GM18520 (cell line): Measurements from ENCODE around the gene TBX15.

Experiments used
- ATAC-seq: cut with Tn5 transposase; IDR thresholded peaks from one replicate; pipeline ENCODE4 v1.9.1; 2021; ENCODE audit not compliant: unreplicated experiment

The TBX15 gene

DNA sequence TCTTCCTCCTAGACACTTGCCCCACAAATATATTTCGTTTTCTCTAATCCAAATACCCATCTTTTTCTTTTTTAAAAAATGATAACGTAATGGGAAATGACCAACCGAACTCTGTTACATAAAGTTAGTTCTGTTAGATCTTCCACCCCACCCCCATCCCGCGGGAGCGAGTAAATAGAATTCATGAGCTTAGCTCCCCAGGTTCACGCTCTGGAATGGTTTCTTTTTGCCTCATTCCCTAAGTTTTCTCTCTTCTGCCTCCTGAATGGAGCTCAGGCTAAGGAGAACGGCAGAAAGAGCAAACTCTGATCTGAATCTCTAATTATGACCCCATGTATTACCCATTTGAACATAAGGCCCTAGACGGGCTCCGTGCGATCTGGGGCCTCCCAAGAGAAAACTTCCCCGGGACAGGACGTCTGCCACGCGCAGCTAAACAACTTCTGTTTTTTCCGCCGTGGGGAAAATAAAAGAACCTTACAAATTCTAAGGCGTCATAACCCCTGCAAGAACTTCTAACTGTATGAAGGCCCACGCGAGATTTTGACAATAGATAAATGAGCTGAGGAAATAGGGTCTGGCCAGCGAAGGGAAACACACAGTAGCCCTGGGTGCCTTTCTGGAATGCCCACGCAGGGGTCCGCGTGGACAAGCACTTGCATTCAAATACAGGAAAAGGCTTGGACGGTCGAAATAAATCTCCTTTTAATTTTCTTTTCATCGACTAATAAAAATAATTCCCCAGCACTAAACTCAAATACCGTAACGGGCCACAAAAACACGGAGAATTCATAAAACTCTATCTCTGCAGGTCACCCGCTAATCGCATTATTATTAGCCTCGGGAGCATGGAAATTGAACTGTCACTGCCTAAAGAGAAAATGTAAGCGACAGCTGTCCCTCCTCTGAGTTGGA, 2.2 kb downstream of the TBX15 start:
- ATAC-seq: no peak

DNA sequence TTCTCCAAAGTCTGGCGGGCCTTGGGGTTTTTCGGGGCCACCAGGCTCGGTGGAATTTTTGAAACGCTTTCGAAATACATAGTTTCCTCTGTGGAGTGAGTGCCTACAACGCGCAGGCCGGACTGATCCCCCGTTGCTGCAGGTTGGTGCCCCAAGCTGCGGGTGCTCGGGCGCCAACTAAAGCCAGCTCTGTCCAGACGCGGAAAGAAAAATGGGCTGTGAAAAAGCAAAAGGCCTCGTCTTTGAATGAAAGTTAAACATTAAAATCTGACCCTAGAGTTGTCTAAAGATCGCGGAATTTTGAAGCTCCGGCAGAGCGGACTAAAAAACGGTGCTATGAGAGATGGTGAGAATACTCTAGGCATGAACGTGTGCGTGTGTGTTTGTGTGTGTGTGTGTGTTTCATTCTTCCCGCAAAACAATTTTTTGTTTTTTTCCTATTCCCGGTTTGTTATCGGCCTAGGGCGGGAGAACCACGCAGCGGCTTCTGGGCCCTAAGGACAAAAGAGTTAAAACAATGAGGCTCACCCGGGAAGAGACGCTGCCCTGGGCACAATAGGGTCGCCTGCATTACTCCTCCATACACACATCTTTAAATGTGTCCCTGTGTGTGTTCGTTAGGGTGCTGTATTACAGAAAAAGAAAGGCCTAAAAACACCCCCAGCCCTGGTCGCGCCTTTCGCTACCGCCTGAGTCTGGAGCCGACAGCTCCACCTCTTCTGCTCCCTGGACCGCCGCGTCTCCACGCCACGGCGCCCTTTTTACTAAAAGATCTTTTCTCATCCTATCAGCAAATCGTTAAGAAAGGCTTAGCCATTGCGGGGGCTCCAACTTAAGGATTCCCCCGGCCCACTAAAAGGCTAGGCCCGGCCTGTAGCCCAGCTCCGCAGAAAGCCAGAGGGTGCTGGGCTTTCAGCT, 3.2 kb downstream of the TBX15 start:
- no peak for ATAC-seq

DNA sequence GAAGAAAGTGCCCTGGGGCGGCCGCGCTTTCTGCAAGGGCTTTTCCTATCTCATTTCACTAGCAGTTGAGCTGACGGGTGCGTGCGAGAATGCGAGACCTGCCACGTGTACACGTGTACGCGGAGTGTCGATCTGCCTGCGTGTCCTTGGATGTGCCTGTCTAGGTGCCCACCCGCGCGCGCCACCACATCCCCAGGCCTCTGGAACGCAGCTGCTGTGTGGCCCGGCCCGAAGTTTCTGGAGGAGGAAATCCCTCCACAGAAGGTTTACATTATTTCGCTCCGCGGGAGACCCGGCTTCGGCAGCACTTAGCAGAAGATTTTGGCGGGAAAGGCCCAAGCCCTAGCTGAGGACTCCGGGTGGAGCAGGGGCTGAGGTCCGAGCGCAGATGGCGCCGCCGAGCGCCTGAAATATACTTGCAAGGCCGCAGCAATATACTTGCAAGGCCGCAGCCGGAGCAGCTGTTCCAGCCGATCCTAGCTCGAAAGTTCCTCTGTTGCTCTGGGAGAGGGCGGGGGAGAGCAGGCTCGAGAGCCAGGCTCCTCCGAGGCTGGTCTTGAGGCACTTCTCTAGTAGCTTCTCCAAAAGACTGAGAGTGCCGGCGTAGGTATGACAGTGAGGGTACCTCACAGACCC, 3.9 kb downstream of the TBX15 start:
- no peak for ATAC-seq

DNA sequence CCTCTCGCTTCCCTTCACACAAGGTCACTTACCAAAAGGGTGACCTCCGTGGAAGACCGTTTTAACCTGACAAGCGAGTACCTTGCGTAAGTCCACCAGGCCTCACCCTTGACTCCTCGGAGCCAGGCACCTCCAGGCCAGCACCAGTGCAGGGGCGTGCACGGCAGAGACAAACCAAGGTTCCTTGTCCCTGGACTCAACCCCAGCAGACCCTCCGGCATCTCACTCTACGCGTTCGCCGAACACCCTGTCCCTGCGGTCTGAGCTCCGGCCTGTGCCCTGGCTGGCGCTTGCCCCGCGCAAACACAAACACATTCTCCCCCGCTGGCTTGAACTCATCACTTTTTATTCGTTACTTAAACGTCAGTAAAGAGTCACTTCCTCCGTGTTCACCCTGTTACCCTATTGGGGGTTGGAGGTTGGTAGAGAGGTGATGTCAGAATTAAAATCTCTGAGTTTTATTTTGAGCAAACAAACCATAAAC, 4.5 kb downstream of the TBX15 start:
- ATAC-seq: no peak

DNA sequence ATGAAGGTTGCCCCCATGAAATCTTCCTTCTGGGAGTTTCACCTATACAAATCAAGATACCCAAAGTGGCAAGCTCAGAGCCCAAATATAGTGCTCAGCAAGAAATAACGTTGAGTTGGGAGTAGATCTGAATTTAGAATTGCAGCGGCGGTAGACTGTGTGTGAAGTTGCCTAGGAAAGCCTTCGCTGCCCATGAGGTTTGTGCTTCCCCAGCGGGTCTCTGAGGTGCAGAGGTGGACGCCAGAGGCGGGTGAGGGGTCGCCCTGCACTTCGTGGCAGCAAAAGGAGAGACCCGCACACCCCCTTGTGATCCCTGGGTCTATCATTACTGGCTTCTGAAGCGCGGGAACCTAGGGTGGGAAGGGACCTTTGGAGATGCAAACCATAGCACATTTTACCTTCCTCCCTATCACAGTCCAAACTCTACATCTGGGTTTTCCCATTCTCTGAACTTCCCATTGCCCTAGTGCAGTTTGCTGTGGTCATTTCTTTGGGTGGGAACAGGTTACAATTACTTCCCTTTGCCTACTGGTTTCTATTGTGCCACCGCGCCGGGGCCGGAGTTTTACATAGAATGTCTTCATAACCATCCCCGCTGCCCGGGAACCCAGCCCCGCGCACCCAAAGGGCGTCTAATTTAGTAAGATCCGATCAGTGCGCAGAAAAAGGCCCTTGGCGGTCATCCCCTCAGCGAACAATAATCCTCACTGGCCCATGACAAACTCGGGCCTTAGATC, 5.2 kb downstream of the TBX15 start:
- ATAC-seq: no peak

DNA sequence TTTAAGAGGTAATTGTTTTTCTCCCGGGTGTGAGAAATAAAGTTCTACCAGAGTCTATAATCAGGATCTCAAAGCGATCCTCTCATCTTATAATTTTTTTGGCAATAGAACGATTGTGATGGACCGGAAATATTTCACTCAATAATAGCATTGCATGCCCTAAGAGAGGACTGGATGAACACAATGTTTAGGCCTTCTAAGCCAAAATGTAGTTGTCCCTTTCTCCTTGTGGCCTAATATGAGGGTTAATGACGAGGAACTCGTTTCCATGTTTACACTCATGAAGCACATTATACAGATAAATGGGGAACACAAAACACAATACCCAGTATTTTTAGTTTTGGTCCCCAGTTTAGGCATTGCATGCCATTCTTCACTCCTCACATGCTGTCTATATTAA, 5.9 kb downstream of the TBX15 start:
- ATAC-seq: no peak

DNA sequence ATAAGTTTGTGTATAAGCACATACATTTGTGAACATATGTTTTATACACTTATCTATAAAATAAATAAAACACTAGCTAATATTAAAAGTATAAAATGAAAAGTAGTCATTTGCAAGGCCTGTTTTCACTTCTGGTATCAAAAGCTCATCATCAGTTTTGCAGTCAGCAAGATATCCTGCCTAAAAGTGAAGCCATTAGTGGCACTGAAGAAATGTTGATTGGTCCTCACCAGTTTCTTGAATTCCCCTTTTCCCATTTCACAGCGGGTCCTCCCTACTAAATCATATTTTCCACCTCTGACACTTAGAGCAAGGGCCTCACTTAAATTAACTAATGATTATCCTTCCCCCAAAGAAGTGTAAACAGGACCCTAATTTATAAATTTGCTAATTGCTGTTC, 6.7 kb downstream of the TBX15 start:
- no peak for ATAC-seq

DNA sequence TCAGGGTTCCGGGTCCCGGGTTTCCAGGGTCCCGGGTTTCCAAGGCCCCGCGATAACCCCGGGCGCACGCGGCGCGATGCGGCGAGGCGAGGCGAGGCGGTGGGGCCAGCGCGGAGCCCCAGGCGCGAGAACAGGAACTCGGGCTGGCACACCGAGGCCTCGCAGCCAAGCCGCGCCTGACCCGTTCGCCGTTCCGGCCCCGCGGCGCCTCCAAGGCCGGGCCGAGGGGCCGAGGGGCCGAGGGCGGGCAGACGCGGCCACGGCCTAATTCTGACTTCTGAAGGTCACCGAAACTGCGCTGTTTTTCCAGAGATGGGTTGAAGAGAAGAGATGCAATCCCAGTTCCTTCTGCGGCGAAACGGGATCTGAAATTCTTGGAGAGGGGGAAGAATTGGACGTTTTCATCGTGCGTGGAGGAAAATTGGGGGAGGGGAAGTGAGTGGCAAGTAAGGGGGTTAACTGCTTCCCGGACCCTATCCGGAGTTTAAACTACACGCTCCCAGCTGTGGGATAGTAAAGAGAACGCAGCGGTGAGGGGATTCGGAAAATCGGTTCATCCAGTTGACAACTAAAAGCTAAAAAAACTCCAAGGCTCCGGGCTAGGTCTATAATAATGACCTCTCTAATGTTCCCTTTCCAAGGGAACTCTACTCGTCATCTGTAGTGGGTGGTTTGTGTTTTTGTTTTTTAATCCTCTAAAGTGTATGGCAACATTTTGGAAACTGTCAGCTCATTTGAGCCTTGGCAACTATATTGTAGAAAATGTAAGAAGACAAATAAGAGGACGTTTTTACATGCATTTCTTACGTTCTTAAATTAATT, 8.2 kb downstream of the TBX15 start:
- no peak for ATAC-seq

DNA sequence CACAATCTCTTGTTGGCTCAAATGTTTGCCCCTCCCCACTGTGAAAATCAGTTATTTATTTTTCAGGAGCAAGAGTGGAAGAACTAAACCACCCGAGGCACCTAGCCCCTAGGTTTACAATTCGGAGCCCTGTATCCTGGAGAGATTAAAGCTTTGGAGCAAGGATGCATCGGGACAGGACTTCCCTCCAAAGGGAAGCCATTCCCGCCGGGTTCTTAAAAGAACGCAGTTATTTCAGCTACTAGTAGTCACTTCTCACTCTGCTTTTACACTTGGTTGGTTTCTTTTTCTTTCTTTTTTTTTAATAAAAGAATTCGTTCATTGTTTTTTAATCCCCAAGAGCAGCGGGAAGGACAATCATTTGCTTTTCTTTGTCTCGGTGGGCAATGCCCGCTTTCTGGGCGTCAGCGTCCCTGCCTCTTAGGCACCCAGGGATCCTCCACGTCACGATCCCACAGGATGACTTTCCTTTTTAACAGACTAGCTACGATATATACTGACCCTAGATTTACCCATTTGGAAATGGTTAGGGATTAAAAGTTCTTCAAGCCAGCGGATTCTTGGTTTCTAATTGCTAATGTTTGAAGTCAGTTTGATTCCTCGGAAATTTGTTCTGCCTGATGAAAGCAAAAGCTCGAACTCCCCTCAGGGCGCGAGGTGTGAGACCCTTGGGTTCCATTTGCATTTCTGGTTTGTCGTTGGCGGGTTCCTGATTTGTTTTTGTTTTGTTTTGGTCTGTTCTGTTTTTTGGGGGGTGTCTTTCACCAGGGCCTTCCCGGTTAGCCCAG, 9.0 kb downstream of the TBX15 start:
- no peak for ATAC-seq

DNA sequence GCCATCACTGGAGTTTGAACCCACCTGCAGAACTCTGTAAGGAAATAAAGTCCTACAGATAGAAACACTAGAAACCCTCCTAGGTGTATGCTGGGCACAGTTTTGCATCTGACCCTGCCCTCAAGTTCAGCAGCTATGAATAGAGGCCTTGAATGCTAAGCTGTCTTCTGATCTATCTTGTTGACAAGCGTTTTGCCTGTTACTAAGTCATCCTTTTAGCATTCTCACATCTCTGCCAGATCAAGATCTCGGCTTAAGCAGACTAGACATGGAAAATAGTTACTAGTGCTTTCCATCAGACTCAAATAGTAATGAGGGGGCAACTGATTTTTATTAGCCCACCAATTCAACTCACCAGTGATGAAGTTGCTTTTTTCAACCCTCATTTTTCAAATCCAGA, 10.5 kb downstream of the TBX15 start:
- no peak for ATAC-seq

DNA sequence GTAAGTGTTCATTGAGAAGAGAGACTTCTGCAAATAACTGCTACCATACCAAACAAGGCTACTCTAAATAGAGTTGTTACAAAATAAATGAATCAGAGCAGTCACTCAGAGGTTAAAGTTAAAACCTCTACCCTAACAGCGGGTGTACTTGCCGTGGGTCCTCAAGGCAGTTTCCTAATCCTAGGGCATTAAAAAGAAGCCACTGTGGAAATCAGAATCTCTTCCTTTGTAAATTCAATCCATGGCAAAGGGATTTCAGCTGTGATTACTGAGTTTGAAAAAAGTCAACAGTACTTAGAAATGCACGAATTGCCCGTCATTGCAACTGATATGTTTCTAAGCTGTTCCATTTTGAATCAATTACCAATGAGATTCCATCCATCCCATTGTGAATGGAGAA, 13.5 kb downstream of the TBX15 start:
- no peak for ATAC-seq

DNA sequence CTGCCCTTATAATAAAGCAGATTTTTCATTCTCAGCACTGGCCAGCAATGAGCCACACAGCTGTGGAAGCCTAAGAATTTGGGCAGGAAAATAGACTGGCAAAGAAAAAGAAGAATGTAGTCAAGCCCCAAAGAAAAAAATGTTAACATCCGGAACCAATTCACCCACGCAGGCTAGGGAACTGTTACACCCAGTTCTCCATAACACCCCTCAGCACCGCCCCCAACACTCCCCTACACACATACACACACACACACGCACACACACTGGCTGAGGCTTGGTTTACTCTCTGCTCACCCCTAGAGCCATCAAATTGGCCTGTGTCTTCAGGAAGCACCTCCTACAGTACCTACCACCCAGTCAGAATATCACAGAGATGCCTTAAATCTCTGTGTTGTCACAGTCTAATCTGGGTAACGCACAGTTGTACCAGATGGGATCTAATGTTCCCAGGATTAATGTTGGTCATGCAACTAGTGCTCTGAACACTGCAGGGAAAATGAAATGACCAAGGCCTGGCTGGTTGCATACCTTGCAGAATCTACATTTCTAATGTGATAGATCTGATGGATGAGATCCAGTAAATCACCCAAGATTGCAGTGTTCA, 14.5 kb downstream of the TBX15 start:
- no peak for ATAC-seq

DNA sequence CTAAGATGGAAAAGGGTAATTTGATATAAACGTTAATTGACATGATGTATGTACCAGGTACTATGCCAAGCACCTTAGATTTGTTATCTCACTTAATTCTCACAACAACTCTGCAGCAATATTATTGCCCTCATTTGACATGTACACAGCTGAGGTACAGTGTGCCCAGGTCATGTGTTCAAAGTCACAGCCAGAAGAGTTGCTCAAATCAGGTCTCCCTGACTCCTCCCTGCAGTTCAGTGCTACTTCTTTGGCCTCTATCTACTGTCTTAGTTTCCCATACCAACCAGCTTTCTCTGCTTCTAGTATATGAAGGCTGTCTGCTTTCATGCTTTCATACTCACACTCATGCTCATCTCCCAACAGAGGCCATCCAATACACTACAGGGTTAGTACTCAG, 15.1 kb downstream of the TBX15 start:
- ATAC-seq: no peak

DNA sequence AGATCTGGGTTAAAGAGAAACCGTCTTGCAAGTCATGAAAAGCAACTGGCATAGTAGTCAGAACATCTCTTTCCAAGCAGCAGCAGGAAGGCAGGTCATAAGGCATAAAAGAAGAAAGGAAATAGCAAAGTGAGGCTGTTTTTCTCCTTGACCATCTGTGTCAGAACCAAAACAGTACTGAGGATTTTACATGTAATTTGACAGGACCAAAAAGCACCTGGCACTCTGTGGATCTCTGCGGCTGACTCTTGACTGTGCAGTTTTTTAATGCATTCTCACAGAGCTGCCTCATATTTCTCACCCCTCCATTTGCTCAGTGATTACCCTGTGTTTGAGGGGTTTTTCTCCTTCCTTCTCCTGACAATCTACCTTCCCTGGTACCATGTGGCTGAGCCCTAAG, 17.7 kb downstream of the TBX15 start:
- ATAC-seq: no peak

DNA sequence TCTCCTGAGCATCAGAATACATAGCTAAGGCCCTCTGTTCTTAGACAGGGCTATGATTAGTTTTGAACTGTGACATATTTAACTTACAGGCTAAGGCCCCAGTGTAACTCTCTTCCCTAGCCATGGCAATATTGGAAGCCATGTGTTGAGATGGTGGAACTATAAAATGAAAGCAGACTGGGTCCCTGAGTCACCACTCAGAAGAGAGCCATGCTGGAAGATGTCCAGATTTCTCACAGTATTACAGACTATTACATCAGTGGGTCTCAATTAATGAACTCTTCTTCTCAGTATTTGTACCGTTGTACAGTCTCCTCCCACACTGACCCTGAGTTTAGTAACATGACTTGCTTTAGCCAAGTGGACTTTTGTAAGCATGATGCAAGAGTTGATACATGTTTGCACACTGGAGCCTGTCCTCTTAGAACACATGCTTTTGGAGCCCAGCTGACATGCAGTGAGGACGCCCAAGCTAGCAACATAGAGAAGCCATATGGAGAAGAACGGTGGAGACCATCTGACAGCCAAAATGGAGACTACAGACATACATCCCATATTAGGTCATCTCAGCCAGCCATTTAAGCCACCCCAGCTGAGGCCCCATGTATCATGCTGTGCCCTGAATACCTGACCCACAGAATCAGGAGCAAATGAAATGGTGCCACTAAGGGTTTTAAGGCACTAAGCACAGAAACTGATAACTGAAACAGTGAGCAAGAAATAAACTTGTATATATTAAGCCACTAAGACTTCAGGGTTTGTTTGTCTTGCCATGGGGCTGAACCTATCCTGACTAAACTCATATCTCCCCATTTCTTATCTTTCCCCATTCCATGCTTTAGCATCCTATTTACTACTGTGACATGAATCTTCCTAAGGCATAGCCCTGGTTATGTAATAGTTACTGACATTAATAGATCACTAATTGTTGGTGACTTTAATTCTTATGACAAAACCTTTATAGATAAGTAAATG, 24.4 kb downstream of the TBX15 start:
- no peak for ATAC-seq

DNA sequence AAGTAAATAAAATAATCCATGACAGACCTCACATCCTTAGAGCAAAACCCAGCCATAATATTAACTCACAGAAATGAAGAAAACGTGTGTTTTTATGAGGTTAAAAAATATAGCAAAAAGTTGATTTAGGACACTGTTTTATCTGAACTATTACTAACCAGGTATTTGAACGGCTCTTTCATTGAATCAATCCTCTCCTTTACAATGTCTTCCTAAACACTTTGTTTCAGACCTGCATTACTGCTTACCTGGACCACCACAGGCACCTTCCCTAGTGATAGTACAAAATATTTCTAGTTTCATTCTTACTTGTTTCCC, 25.0 kb downstream of the TBX15 start:
- ATAC-seq: no peak

DNA sequence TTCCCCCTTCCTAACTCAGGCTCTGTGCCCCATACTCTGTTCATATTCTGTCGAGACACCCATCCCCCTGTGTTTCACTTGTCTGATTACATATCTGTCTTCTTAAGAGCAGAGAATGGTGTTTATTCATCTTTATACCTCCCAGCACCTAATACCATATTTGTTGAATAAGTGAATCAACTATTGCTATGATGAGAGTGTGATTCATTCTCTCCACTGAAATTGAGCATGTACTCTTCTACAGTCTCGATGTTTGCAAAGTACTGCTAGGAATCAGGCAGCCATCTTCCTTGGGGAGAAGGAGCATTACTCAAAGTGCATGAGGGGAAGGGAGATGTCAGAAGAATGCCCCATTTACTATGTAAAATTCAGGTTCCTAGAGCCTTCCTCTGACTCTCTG, 27.0 kb downstream of the TBX15 start:
- ATAC-seq: no peak
